GM21390 (cell line): ENCODE data around the gene POLA2.

Source experiments
- ATAC-seq: cut with Tn5 transposase; IDR thresholded peaks from one replicate; pipeline ENCODE4 v1.9.1; 2021; ENCODE audit not compliant: unreplicated experiment

POLA2 gene

DNA sequence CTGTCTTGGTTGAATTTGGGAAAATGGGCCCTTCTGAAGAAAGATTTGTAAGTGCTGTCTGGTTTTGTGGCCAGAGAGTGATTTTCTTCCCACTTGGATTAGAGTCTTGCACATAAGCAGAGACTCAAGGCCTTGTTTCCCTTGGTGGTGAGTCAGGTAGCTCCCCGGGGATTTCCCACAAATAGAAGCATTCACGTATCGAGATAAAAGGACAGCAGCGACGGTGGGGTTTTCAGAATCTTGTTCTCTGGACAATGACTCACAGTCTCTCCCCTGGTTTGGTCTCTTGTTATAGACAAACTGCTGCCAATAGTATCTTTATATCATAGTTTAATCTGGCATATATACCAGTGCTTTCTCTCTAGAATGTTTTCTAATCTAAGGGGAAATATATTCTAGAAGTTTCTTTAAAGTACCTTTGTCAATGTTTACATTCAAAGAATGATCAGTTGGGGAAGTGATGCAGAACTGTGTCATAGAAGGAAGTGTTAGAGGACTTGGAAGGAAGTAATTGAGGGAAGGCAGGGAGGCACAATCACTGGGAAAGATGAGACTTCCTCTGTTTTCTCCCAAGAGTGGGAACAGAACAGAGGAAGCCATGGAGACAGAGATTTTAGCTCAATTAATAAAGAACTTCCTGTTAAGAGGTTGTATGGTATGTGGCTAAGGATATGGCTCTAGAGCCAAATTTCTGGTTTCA lies 18.1 kb downstream of the POLA2 start:
- ATAC-seq: no peak

DNA sequence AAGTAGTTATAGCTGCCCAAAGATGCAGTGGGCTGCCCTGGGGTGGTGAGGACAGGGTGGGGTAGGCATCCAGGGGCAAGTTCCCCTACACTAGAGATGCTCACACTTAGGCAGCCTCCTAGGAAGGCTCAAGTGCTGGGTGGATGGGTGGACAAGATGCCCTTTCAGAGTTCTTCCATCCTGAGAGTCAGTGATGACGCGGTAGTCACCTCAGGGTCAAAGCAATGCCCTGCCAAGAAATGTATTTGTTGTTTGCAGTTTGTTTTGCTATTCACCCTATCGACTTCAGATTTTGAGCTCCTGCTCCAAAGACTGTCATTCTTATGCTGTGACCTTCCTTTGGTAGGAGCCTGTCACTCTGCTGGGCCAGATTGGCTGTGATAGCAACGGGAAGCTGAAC lies 18.9 kb downstream of the POLA2 start:
- ATAC-seq: no peak

DNA sequence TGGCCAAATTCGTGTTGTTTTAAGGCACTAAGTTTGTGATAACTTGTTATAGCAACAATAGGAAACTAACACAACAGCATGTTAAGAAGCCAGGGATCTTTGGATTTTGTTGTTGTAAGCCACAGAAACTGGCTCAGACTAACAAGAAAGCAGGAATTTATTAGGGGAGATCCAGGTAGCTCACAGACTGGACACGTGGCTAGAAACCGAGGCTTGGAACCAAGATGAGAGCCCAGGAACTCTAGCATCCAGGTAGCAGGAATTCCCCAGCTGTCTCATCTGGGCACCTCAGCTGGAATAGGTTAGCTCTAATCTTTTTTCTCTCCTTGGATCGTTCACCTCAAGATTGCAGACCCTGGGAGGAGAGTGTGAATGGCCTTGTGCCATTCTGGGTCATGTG lies 24.9 kb downstream of the POLA2 start:
- ATAC-seq: no peak

DNA sequence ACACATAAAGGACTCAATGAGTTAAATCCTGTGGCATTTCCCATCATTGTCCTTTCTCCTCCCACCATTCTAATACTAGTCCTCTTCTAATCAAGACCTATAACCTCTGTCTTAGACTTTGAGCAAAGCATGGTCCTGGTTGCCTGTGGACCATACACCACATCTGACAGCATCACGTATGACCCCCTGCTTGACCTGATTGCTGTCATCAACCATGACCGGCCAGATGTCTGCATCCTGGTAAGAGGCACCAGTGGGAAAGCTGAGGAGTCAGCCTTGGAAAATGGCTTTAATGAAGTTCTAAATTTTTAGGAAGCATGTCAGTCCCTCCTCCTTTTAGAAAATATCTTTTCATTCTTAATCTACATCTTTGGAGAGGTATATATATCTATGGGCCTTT lies 25.8 kb downstream of the POLA2 start:
- no peak for ATAC-seq

DNA sequence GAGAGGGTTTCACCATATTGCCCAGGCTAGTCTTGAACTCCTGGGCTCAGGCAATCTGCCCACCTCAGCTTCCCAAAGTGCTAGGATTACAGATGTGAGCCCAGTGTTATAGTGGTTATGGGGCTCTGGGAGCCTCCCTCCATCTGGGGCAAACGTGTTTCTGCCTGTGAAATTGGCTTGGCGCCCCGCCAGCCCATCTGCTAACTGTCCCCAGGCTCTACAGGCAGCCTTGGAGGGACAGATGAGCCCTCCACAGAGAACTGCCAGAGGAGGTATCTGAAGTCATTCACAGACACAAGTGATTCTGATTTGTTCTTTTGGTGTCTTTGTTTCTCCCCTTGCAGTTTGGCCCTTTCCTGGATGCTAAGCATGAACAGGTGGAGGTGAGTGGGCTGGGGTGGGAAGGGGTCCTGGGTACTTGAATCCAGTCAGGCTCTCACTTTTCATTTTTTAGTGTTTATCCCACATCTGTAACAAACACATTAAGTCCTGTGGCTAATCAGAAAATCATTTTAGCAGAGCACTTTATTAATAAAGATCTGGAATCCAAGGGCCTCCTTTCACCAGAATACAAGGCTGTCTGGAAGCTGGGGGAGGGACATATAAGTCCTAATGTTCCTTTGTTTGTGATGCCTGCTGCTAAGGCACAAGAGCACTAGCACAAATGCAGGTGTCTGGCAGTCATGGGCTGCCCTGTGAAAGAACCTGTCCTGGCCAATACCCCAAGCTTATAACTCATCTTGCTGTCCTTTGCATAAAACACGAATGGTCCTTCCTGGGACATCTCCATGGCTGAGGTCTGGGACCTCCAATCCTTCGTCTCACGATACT lies 27.2 kb downstream of the POLA2 start:
- no peak for ATAC-seq

DNA sequence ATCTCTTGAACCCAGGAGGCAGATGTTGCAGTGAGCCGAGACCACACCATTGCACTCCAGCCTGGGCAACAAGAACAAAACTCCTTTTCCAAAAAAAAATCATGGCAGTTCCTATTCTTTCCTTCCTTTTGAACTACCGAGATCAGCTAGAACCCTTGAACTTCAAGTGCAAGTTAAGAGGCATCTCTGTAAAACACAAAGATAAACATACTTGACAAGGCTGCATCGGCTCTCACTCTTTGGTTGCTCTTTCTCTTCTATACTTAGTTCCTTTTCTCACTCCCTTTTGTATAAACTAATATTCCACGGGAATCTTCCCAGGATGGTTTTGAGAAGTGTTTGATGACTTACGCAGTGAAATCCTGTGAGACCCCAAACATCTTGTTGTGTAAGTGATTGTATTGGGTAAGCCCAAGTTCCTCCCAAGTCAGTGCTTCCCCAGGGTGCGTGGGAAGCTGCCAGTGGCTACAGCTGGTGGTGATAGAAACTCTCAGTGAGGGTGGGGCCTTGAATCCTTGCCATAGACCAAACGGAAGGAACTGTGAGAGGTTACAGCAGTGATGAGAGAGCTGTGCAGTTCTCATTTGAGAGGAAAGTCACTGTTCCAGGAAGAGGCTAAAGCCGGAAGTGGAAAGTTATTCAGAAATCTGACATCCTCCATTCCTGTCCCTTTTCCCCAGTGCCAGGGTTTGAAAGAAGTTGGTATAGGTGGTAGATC lies 28.8 kb downstream of the POLA2 start:
- no peak for ATAC-seq

DNA sequence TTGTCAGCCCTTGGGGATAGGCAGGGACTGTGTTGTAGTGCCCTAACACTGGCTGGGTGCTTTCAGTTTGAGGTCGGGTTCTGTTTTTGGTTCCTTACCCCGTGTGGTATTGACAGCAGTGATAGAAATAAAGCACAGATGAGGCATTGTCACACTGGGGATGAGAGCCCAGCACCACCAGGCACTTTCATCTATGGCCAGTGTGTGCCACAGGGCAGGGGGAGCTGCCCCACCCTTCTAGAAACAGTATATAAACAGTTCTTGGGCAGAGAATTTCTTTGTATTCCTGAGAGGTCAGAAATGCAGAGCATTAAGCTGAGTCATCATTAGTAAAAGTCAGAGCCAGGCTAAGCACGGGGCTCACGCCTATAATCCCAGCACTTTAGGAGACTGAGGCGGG lies 29.9 kb downstream of the POLA2 start:
- ATAC-seq: no peak

DNA sequence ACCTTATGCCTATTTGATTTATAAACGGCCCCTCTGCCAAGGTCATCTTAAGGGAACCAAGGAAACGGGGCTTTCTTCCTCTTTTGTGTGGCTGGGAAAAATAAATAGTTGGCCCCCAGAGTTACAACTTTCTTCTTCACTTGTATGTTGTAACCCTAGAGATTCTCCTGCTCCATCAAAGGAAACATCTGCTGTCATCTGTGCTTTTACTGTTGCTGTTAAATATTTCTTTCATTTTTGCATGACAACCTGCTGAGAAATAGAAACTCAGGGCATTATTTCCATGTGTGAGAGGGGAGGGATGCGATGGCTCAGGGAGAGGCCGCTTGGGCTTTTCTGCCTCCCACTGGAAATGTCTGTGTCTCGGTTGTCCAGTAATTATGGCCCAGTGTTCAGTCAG lies 31.1 kb downstream of the POLA2 start:
- ATAC-seq: no peak

DNA sequence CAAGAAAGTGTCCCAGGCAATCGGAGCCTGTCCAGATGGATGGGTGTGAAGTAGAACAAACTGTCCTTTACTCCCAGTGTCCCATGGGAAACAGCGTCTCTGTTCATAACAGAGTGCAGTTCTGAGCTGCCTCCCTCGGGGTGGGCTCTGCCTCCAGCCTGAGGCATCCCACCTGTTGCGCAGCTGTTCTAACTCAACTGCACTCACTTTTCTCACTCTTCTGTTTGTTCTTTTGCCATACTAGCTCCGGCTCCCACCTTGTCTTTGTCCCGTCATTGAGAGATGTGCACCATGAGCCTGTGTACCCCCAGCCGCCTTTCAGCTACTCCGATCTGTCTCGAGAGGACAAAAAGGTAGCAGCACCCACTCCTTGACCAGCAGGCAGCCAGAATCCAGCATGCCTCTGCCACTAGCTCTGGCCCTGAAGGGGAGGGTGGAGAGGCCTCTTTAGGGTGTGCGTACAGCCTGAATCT lies 32.2 kb downstream of the POLA2 start:
- no peak for ATAC-seq

DNA sequence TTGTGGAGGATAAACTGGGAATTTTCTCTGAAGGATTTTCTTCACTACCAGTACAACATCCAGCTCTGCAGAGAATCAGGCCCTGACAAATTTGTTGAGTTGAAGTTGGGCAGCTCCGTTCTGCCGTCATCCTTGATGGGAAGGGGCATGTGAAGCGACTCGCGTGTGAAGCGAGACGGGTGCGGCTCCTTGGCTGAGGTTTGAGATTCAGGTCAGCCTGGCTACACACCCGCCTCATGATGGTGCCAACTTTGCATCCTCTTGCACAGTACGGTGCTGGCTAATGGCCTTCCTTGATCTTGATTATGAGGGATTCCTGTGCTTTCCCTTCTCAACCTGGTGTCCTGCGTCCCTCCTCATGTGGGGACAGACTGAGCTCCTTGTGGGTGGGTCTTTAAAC lies 33.2 kb downstream of the POLA2 start:
- ATAC-seq: no peak

DNA sequence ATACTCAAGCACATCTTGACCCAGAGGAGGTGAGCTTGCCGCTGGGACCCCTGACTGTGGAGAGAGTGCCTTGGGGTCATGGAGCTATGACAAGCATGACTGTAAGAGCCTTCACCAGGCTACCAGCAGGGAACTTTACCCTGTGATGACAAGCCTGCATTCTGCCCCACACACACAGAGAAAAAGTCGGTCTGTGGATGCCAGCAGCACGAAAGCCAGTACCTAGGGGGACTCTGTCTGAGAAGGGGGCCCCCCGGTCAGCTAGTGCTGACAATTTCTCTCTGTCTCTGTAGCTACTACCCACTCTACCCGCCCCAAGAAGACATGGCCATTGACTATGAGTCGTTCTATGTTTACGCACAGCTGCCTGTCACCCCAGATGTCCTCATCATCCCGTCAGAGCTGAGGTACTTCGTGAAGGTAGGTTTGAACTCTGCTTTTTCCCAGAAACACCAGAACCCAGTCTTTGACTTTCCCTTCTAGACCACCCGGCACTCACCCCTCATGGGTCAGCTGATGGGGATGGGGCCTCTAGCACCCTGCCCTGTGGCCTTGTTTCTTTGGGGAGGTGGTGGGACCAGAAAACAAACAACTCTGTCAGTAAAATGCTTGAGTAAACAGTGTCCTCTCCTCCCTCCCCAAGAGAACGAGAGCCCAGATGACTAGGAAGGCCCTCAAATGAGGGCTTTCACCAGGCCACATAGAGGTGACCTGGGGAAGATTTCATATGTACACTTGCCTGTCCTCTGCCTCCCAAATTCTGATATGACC lies 34.0 kb downstream of the POLA2 start:
- ATAC-seq: no peak

DNA sequence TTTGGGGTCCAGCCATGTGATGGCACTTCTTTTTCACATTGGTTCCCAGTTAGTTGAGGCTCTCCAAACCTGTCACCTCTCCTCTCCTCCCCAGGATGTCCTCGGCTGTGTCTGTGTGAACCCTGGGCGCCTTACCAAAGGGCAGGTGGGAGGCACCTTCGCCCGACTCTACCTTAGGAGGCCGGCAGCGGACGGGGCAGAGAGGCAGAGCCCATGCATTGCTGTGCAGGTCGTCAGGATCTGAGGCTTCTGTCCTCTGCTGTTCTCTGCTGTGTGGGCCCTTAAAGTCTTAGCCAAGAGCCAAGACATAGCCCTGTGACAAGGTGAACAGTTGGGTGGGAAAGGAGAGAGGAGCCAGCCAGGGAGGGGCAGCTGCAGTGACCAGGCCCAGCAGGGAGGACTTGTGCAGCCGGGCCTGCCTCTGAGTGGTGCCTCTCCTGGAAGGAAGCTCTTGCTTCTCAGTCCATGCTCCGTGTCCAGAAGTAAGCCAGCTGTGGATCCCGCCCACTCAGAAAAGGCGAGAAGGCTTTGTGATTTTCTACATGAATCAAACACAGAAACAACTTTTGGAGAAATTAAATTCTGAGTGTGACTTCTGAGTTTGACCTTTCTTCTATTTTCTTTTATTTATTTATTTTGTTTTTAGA lies 35.4 kb downstream of the POLA2 start:
- ATAC-seq: no peak

DNA sequence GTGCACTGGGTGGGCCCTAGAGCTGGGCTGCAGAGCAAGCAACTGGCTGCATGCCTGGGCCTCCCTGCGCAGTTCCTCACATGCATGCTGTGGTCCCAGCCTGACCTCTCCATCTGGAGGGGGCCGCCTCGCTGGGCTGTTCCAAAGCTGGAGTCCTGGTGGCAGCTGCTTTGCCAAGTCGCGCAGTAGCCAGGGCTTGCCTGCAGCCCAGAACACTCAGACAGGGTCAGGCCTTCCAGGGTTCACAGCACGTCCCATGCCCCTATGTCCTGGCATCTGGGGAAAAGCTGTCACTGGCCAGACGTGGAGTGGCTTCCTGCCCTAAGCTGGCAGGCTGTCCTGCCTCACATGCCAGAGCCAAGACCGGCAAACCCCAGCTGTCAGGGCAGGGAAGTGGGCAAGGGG lies 36.4 kb downstream of the POLA2 start:
- no peak for ATAC-seq

DNA sequence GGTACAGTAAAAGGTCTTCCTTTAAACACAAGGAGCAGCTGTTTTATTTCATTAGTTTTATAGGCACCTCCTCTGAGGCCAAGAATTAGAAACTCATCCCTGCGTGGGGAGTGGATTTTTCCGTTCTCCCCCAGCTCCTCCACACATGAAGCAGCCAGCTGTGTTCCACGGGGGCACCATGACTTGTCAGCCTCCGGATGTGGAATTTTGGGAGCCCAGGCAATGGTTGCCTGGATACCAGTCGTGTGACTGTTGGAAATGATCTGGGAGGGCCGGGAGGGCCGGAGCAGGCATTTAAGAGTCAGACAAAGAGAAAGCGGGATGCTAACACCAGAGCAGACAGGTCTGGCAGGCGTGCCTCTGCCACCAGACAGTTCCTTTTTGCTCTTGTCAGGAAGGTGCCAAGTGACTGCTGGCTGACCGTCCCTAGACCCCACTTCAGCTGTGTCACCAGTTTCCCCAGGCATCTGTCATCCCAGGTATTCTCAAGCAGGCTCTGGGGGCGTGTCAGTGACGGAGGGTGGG lies 37.0 kb downstream of the POLA2 start:
- no peak for ATAC-seq

DNA sequence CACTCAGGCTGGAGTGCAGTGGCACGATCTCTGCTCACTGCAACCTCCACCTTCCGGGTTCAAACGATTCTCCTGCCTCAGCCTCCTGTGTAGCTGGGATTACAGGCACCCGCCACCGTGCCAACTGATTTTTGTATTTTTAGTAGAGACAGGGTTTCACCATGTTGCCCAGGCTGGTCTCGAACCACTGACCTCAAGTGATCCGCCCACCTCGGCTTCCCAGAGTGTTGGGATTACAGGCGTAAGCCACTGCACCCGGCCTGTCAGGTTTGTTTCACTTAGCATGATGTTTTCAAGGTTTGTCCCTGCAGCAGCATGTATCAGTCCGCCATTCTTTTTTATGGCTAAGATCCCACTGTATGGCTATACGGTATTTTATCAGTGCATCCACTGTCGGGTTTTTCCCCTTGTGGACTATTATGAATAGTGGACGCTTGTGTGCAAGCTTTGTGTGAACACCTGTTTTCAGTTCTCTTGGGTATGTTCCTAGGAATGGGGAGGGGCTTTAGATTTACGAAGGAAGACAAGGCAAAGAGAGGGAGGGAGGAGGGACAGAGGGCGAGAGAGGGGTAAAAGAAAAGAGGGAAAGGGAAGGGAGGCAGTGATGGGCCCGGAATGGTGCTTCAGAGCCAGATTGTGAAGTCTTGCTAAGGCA lies 39.0 kb downstream of the POLA2 start:
- no peak for ATAC-seq

DNA sequence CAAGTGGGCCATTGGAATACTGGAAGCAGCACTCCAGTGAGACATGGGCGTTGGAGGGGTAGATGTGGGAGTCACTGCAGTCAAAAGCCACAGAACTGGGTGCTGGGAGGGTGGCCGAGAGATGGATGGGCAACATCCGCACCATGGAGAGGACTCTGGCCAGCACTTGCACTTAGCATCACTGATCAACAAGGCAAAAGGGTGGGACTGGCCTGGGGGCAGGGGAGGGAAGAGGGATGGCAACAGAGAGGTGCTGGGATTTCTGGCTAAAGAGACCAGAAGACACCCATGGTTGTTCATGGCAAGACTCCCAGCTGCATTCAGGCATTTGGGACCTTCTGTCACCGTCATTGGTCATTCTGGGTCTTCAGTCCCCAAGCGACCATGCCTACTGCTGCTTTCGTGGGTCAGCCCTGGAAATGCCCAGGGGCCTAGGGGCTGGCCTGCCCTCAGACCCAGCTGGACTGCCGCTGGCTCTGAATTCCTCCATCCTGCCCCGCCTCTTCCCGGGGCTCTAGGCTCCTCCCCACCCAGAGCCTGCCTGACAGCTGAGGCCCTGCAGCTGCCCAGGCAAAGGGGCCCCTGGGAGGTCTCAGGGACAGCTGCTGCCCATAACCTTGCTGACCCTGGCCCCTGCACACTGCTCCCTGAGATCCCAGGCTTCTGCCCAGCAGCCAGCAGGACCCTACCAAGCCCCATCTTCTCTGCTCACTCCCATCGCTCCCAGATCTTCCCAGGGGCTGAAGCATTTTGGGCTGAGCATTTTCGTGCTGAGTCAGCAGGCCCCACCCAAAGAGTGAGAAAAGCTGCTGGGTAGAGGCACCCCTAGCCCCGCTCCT lies 39.9 kb downstream of the POLA2 start:
- ATAC-seq: no peak

DNA sequence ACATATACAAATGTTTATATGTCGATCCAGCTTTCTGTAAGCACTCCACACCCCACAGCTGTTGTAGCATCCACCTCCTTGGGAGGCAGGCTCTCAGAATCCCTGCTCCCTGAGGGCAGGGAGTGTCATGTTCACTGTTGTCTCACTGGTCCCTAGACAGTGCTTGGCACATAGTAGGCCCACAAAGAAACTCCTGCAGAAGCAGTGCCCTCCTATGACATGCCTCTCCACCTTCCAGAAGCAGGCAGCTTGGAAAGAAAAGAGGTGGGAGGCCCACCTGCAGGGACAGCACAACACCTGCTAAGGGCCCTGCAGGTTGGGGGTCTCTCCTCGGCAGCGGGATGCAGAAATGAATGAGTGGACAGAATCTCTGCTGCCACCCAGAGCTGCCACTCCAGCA lies 41.8 kb downstream of the POLA2 start:
- no peak for ATAC-seq

DNA sequence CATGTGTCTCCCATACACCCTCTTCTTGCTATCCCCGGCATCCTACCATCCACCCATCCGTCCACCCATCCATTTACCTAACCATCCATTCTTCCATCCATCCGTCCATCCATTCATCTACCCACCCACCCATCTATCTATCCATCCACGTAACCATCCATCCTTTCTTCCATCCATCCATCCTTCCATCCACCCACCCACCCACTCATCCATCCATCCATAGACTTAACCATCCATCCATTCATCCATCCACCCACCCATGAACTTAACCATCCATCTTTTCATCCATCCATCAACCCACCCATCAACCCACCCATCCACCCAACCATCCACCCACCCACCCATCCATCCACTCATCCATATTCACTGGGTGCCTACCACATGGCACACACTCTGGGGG lies 42.3 kb downstream of the POLA2 start:
- ATAC-seq: no peak

DNA sequence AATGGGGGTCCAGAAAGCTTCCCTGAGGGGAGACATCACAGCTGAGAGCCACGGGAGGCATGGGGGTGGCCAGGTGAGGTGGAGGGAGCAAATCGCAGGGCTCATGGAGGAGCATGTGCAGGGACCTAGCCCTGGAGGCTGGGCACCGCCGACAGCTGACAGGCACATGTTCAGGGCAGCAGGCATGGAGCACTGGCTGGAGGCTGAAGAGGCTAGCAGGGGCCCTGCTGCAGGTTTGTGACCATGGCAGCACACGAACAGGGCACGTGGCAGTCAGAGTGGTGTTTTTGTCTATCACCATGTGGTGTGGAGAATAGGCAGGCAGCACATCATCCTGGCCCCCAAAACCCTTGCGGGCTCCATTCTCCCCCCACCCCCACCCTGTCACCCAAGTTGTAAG lies 42.9 kb downstream of the POLA2 start:
- ATAC-seq: no peak
